ENCODE results near the gene GATD1.

GATD1 gene

DNA sequence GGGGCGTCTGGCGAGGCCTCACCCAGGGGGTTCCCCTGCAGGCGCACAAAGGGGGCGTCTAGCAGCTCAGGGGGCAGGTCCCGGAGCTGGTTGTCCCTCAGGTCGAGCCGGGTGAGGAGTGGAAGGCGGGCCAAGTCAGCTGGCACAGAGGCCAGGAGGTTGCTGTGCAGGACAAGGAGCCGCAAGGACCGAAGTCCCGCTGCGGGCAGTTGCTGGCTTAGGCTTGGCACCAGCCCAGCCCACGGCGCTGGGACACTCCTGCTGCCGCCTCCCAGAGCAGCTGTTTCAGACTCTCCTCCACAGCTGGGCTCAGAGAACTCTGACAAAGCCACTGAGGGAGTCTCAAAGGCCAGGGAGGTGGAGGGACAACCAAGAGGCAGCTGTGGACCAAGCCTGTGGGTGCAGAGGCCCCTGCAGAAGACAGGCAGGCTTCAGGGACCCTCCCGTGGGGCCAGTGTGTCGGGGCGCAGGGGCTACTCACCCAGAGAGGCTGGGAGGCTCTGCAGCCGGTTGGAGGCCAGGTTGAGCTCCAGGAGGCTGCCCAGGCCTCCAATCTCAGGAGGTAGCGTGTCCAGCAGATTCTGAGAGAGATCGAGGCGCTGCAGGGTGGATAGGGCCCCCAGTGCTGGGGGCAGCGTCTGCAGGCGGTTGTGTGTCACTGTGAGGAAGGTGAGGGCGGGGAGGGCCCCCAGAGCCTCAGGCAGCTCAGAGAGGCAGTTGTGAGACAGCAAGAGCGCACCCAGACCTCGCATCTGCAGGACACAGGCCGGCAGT lies 25.6 kb upstream of the GATD1 start:
- H3K4me2 ChIP-seq (ENCODE audit: low read length) = no peak overlapping the region
- H3K79me2 ChIP-seq = no peaks in the 10 kb centered on the region
- no peak for TF ChIP-seq CTCF (IDR thresholded peaks at IDR 0.05)
- no peak overlapping the region for H3K9ac ChIP-seq
- no peaks in the 10 kb centered on the region for H3K27me3 ChIP-seq (ENCODE audit: control insufficient read depth, insufficient read depth, low read length)
- no peaks in the 10 kb centered on the region for H3K9me3 ChIP-seq (ENCODE audit: control insufficient read depth, low read length)
- no peaks in the 10 kb centered on the region for H3K4me1 ChIP-seq
- H2AFZ ChIP-seq = no peak overlapping the region
- no peak overlapping the region for H3K4me3 ChIP-seq (ENCODE audit: low read depth, low read length)
- H3K36me3 ChIP-seq (ENCODE audit: control insufficient read depth, insufficient read depth, low read length) = no peaks in the 10 kb centered on the region
- H3K27ac ChIP-seq = no peak overlapping the region

- no peaks in the 10 kb centered on the region for H3K9me3 ChIP-seq (ENCODE audit: control insufficient read depth, low read length)
- H3K4me2 ChIP-seq (ENCODE audit: low read length) = no peak overlapping the region
- no peak overlapping the region for H3K9ac ChIP-seq
- H3K79me2 ChIP-seq = no peaks in the 10 kb centered on the region
- no peaks in the 10 kb centered on the region for H3K4me1 ChIP-seq
- no peaks in the 10 kb centered on the region for H3K36me3 ChIP-seq (ENCODE audit: control insufficient read depth, insufficient read depth, low read length)
- H3K4me3 ChIP-seq (ENCODE audit: low read depth, low read length) = no peak overlapping the region
- H2AFZ ChIP-seq = no peak overlapping the region
- H3K27ac ChIP-seq = no peak overlapping the region
- H3K27me3 ChIP-seq (ENCODE audit: control insufficient read depth, insufficient read depth, low read length) = no peaks in the 10 kb centered on the region
- no peak for TF ChIP-seq CTCF (IDR thresholded peaks at IDR 0.05)
These were observed 24.8 kb upstream of the GATD1 start for GRCh38 chr11:802018-802617.

- Histone ChIP-seq H3K79me2 (no peaks in the 10 kb centered on the region), H3K36me3 (ENCODE audit: control insufficient read depth, insufficient read depth, low read length) (no peaks in the 10 kb centered on the region), H3K27ac (no peak overlapping the region), H3K9ac (no peak overlapping the region), H3K4me1 (peaks cover 4% of the 10 kb centered on the region), H2AFZ (no peak overlapping the region), H3K27me3 (ENCODE audit: control insufficient read depth, insufficient read depth, low read length) (no peaks in the 10 kb centered on the region), H3K4me2 (ENCODE audit: low read length) (no peak overlapping the region), H3K4me3 (ENCODE audit: low read depth, low read length) (no peak overlapping the region), H3K9me3 (ENCODE audit: control insufficient read depth, low read length) (no peaks in the 10 kb centered on the region)
- no peak for TF ChIP-seq CTCF (IDR thresholded peaks at IDR 0.05)
These were observed 24.0 kb upstream of the GATD1 start for GRCh38 chr11:801097-801780.

DNA sequence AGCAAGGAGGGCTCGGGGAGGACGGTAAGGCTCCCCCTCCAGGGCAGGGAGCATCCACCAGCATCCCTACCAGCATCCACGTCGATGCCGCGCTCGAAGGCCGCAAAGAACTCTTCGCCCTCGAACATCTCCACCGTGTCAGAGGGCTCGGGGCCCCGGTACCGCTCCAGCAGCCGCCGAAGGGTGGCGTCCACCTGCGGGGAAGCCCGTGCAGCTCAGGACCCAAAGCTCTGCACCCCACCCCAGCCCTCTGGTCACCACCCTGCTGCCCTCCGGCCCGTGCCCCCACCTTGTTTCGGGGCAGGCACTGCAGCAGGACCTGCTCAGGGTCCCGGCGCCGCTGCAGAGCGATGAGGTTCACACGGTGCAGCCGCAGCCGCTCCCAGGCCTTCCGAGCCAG lies 23.2 kb upstream of the GATD1 start:
- H2AFZ ChIP-seq = no peak overlapping the region
- H3K9me3 ChIP-seq (ENCODE audit: control insufficient read depth, low read length) = no peaks in the 10 kb centered on the region
- no peaks in the 10 kb centered on the region for H3K27me3 ChIP-seq (ENCODE audit: control insufficient read depth, insufficient read depth, low read length)
- no peaks in the 10 kb centered on the region for H3K36me3 ChIP-seq (ENCODE audit: control insufficient read depth, insufficient read depth, low read length)
- H3K79me2 ChIP-seq = no peaks in the 10 kb centered on the region
- no peak overlapping the region for H3K4me3 ChIP-seq (ENCODE audit: low read depth, low read length)
- TF ChIP-seq CTCF (IDR thresholded peaks at IDR 0.05) = no peak
- no peak overlapping the region for H3K27ac ChIP-seq
- H3K9ac ChIP-seq = no peak overlapping the region
- no peak overlapping the region for H3K4me2 ChIP-seq (ENCODE audit: low read length)
- H3K4me1 ChIP-seq = peaks cover 4% of the 10 kb centered on the region
